GM23338 (cell line): ENCODE measurements around the gene MARCHF10.

ENCODE experiments used
- CREB1 ChIP-seq: fragments of 250-450 bp; sonication (Bioruptor Pico); IDR thresholded peaks from 2 replicates; pipeline ENCODE4 v1.5.0; 2020; ENCODE audit warnings: low read depth, mild to moderate bottlenecking, moderate library complexity
- CTCF ChIP-seq, 2 experiments: fragments of 200-600 bp in 1 of 2; sonication (generic) in 1 of 2; conservative IDR thresholded peaks; 2 replicates each; pipeline versions ENCODE4 v1.5.1 to v1.6.1; 2016 to 2017; ENCODE audit warnings: antibody characterized with exemption in 2 of 2, low read depth in 2 of 2, mild to moderate bottlenecking in 2 of 2, moderate library complexity in 1 of 2
- EZH2phosphoT487 ChIP-seq: fragments of 200-600 bp; sonication (generic); IDR thresholded peaks from one replicate; pipeline ENCODE4 v1.8.1; 2018; ENCODE audit warnings: antibody characterized with exemption; ENCODE audit not compliant: unreplicated experiment

- no peak for TF ChIP-seq CTCF (conservative IDR thresholded peaks at IDR 0.05; ENCODE audit: low read depth in 2 of 2)
- TF ChIP-seq EZH2phosphoT487, result no peak
- TF ChIP-seq CREB1, result no peak; the same call in 1 of the 2 replicates
Measured at GRCh38 chr17:62705778-62706597, 102.1 kb downstream of the MARCHF10 start.
